H9 (cell line): ENCODE results near the gene SMS. TPM values are rescaled to one million over a fixed set of nuclear protein-coding genes. Genes with fewer than 3 reads are reported as not detected.

Experiments used
- DNase-seq: peaks from one replicate; pipeline ENCODE4 v3.0.0-alpha.2; 2017
- H2AFZ ChIP-seq: one replicate; pipeline ENCODE4 v1.6.1; 2013; ENCODE audit warnings: mild to moderate bottlenecking, low read length, control low read depth, moderate library complexity
- H2AK5ac ChIP-seq: 2 replicates; pipeline ENCODE4 v1.6.1; 2013; ENCODE audit warnings: low read length, control low read depth, mixed read lengths; ENCODE audit not compliant: insufficient read length
- H2BK120ac ChIP-seq: one replicate; pipeline ENCODE4 v1.6.1; 2013; ENCODE audit warnings: low read depth, mild to moderate bottlenecking, low read length, control low read depth, inconsistent platforms; ENCODE audit not compliant: poor library complexity, severe bottlenecking
- H2BK12ac ChIP-seq: 2 replicates; pipeline ENCODE4 v1.6.1; 2013; ENCODE audit warnings: low read length, control low read depth, mixed read lengths, low read depth; ENCODE audit not compliant: insufficient read length
- H2BK15ac ChIP-seq: 2 replicates; pipeline ENCODE4 v1.6.1; 2013; ENCODE audit warnings: low read depth, low read length, control low read depth
- H2BK20ac ChIP-seq: one replicate; pipeline ENCODE4 v1.6.1; 2013; ENCODE audit warnings: low read depth, mild to moderate bottlenecking, low read length, control low read depth, inconsistent platforms; ENCODE audit not compliant: poor library complexity, severe bottlenecking
- H2BK5ac ChIP-seq: 2 replicates; pipeline ENCODE4 v1.6.1; 2013; ENCODE audit warnings: low read length, control low read depth, mixed read lengths; ENCODE audit not compliant: insufficient read length
- H3K14ac ChIP-seq: 2 replicates; pipeline ENCODE4 v1.6.1; 2013; ENCODE audit warnings: low read length, control low read depth; ENCODE audit not compliant: insufficient read depth
- H3K18ac ChIP-seq: 2 replicates; pipeline ENCODE4 v1.6.1; 2013; ENCODE audit warnings: low read depth, mild to moderate bottlenecking, mixed read lengths, low read length, control low read depth; ENCODE audit not compliant: insufficient read length
- H3K23ac ChIP-seq: 2 replicates; pipeline ENCODE4 v1.6.1; 2013; ENCODE audit warnings: low read length, control low read depth, mixed read lengths, low read depth; ENCODE audit not compliant: insufficient read length
- H3K23me2 ChIP-seq: 2 replicates; pipeline ENCODE4 v1.6.1; 2013; ENCODE audit warnings: low read depth, mild to moderate bottlenecking, mixed read lengths, low read length, control low read depth; ENCODE audit not compliant: insufficient read length, poor library complexity, severe bottlenecking
- H3K27ac ChIP-seq: 2 replicates; pipeline ENCODE4 v1.5.1; 2013; ENCODE audit warnings: low read length, control low read depth, mixed read lengths, low read depth; ENCODE audit not compliant: insufficient read length
- H3K27me3 ChIP-seq: 2 replicates; pipeline ENCODE4 v1.6.1; 2013; ENCODE audit warnings: low read length, control low read depth, inconsistent platforms; ENCODE audit not compliant: insufficient read depth
- H3K4ac ChIP-seq: 2 replicates; pipeline ENCODE4 v1.6.1; 2013; ENCODE audit warnings: low read depth, mild to moderate bottlenecking, control low read depth, inconsistent platforms, low read length, moderate library complexity
- H3K4me1 ChIP-seq: 2 replicates; pipeline ENCODE4 v1.6.1; 2013; ENCODE audit warnings: low read length, control low read depth, inconsistent platforms; ENCODE audit not compliant: insufficient read depth
- H3K4me2 ChIP-seq: 2 replicates; pipeline ENCODE4 v1.6.1; 2013; ENCODE audit warnings: low read length, control low read depth, mixed read lengths; ENCODE audit not compliant: insufficient read length, insufficient read depth
- H3K56ac ChIP-seq: 2 replicates; pipeline ENCODE4 v1.6.1; 2013; ENCODE audit warnings: low read depth, mild to moderate bottlenecking, mixed read lengths, low read length, control low read depth; ENCODE audit not compliant: insufficient read length
- H3K79me1 ChIP-seq: 2 replicates; pipeline ENCODE4 v1.6.1; 2013; ENCODE audit warnings: low read depth, mild to moderate bottlenecking, moderate library complexity, low read length, control low read depth, inconsistent platforms; ENCODE audit not compliant: insufficient read depth, poor library complexity, severe bottlenecking
- H3K79me2 ChIP-seq: 2 replicates; pipeline ENCODE4 v1.6.1; 2013; ENCODE audit warnings: low read length, control low read depth, inconsistent platforms; ENCODE audit not compliant: insufficient read depth
- H3K9ac ChIP-seq: 2 replicates; pipeline ENCODE4 v1.6.1; 2013; ENCODE audit warnings: low read length, control low read depth, mixed read lengths; ENCODE audit not compliant: insufficient read length; ENCODE audit errors: extremely low read depth
- H3K9me3 ChIP-seq: one replicate; pipeline ENCODE4 v1.6.1; 2013; ENCODE audit warnings: low read depth, low read length, inconsistent platforms; ENCODE audit not compliant: control insufficient read depth
- H3T11ph ChIP-seq: one replicate; pipeline ENCODE4 v1.6.1; 2013; ENCODE audit warnings: mild to moderate bottlenecking, low read length, control low read depth, inconsistent platforms
- H4K20me1 ChIP-seq: one replicate; pipeline ENCODE4 v1.6.1; 2013; ENCODE audit not compliant: control insufficient read depth, insufficient read length, insufficient read depth
- H4K5ac ChIP-seq: 2 replicates; pipeline ENCODE4 v1.6.1; 2013; ENCODE audit warnings: low read depth, mild to moderate bottlenecking, mixed read lengths, low read length, control low read depth; ENCODE audit not compliant: insufficient read length
- H4K8ac ChIP-seq: replicated peaks from 2 replicates; pipeline ENCODE4 v1.6.1; 2013; ENCODE audit warnings: low read length, control low read depth, mixed read lengths, low read depth; ENCODE audit not compliant: insufficient read length
- H4K91ac ChIP-seq: 2 replicates; pipeline ENCODE4 v1.6.1; 2013; ENCODE audit warnings: low read depth, mild to moderate bottlenecking, moderate library complexity, mixed read lengths, low read length, control low read depth; ENCODE audit not compliant: insufficient read length
- H3K27ac Mint-ChIP-seq, 3 experiments: 2 replicates in 2 of 3; 3 replicates in 1 of 3; pipeline ENCODE4 v1.8.0; 2020 to 2021; ENCODE audit warnings: mixed read lengths in 3 of 3, mild to moderate bottlenecking in 1 of 3, moderate library complexity in 1 of 3
- H3K27me3 Mint-ChIP-seq: 2 replicates; pipeline ENCODE4 v1.8.0; 2021; ENCODE audit warnings: low read depth, mild to moderate bottlenecking, moderate library complexity, mixed read lengths
- H3K36me3 Mint-ChIP-seq, 3 experiments: 2 replicates in 2 of 3; 3 replicates in 1 of 3; pipeline ENCODE4 v1.8.0; 2020 to 2021; ENCODE audit warnings: low read depth in 3 of 3, mixed read lengths in 3 of 3; ENCODE audit not compliant: insufficient read depth in 1 of 3
- H3K4me1 Mint-ChIP-seq, 2 experiments: 2 replicates each; pipeline ENCODE4 v1.8.0; 2020; ENCODE audit warnings: mixed read lengths in 2 of 2
- H3K4me3 Mint-ChIP-seq, 2 experiments: 2 replicates in 1 of 2; 3 replicates in 1 of 2; pipeline ENCODE4 v1.8.0; 2020 to 2021; ENCODE audit warnings: mild to moderate bottlenecking in 2 of 2, mixed read lengths in 2 of 2, moderate library complexity in 1 of 2
- H3K9me3 Mint-ChIP-seq, 2 experiments: 2 replicates in 1 of 2; 3 replicates in 1 of 2; pipeline ENCODE4 v1.8.0; 2020; ENCODE audit warnings: mild to moderate bottlenecking in 2 of 2, mixed read lengths in 2 of 2, moderate library complexity in 1 of 2
- CTCF ChIP-seq: fragments of 200-600 bp; sonication (generic); conservative IDR thresholded peaks from 3 replicates; pipeline ENCODE4 v1.8.0; 2021; ENCODE audit warnings: antibody characterized with exemption, mild to moderate bottlenecking
- WGBS: extraction: QIAGEN DNeasy Blood & Tissue Kit; methylation state at CpG from one replicate; pipeline ENCODE4 v1.1.7; 2013; ENCODE audit warnings: missing lambda C conversion rate, low lambda C conversion rate, mixed read lengths; ENCODE audit not compliant: insufficient read length; ENCODE audit errors: extremely low coverage; 5-methylcytosine and 5-hydroxymethylcytosine counted together
- total RNA-seq: library from RNA; stranded (reverse); gene quantifications from 2 replicates; pipeline ENCODE4 v1.2.1, GENCODE V29; 2021

SMS gene
- total RNA-seq, 1 experiment from 2014 or later = 415 TPM

- H3K4me1 Mint-ChIP-seq = peaks cover 68 to 75% of the 10 kb centered on the region in 2 experiments
- H3K79me2 ChIP-seq = peaks cover 53% of the 10 kb centered on the region; the same call in 1 of the 2 replicates
- H2AFZ ChIP-seq = no peak overlapping the region
- H3K9ac ChIP-seq = no peak overlapping the region
- H3T11ph ChIP-seq = no peak overlapping the region
- H3K4ac ChIP-seq = no peak overlapping the region
- no peaks in the 10 kb centered on the region for H3K27me3 ChIP-seq
- peaks cover 7% of the 10 kb centered on the region; the same call in 1 of the 2 replicates for H3K4me1 ChIP-seq
- peak overlapping the region; percentile 45 to 91; a peak in 4 of 5 replicates for H3K4me3 Mint-ChIP-seq
- H3K23me2 ChIP-seq = peaks cover 6% of the 10 kb centered on the region
- H2BK20ac ChIP-seq = no peak overlapping the region
- DNase-seq = peak; percentile 10
- H2BK5ac ChIP-seq = no peak overlapping the region
- H4K8ac ChIP-seq = no peak overlapping the region
- no peaks in the 10 kb centered on the region for H3K79me1 ChIP-seq
- H2BK12ac ChIP-seq = no peak overlapping the region
- no peak overlapping the region for H3K56ac ChIP-seq
- WGBS = 100% methylated on average over 2 of the region's 11 CpGs
- no peak overlapping the region for H4K91ac ChIP-seq
- no peaks in the 10 kb centered on the region for H3K27me3 Mint-ChIP-seq
- no peaks in the 10 kb centered on the region for H4K20me1 ChIP-seq
- H4K5ac ChIP-seq = no peak overlapping the region
- no peak overlapping the region for H2BK15ac ChIP-seq
- H3K23ac ChIP-seq = no peak overlapping the region
- no peaks in the 10 kb centered on the region for H3K9me3 ChIP-seq
- no peak overlapping the region for H2BK120ac ChIP-seq
- H3K36me3 Mint-ChIP-seq = peaks cover 6 to 14% (median 7%) of the 10 kb centered on the region in 3 experiments; a peak in 5 of 7 replicates
- no peak overlapping the region for H3K18ac ChIP-seq
- TF ChIP-seq CTCF = no peak
- peaks cover 0 to 36% of the 10 kb centered on the region in 2 experiments; a peak in 4 of 5 replicates for H3K9me3 Mint-ChIP-seq
- H3K27ac Mint-ChIP-seq = peak overlapping the region; percentile 30 to 80 (median 80); a peak in 6 of 7 replicates
- no peak overlapping the region for H3K27ac ChIP-seq
- no peak overlapping the region for H2AK5ac ChIP-seq
- H3K4me2 ChIP-seq = peak overlapping the region; percentile 87
- no peak overlapping the region for H3K14ac ChIP-seq
These were observed 3.1 kb downstream of the SMS start for GRCh38 chrX:21943460-21944135.
